GM12891 (cell line): ENCODE data around the gene CD300E.

ENCODE experiments used
- POLR2A ChIP-seq: IDR thresholded peaks from 2 replicates; pipeline ENCODE4 v1.6.1; 2011; ENCODE audit warnings: low read depth, low read length, control low read depth
- POLR2AphosphoS5 ChIP-seq: IDR thresholded peaks from 2 replicates; pipeline ENCODE4 v1.6.1; 2011; ENCODE audit warnings: low read depth, low read length, control low read depth
- SPI1 ChIP-seq: IDR thresholded peaks from 2 replicates; pipeline ENCODE4 v1.6.1; 2011; ENCODE audit warnings: low read depth, low read length, control low read depth

DNA sequence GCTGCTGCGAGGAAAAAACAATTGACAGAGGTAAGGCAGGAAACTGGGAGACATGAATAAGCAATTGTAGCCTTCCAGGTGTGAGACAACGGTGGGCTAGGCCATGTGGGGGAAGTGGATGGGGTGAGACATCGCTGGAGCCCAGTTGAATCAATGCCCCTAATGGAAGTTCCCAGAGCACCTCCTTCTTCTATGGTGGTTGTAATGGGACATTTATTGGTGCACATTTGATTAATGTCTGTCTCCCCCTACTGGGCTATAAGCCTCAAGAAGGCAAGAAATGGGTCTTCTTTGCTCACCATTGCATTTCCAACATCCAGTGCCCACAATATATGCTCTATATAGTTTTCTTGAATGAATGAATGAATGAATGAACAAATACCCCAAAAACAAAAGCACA is 22.7 kb upstream of the CD300E start:
- TF ChIP-seq POLR2A (no peak), POLR2AphosphoS5 (no peak), SPI1 (no peak)
